AG04450 (cell line): Measurements from ENCODE around the gene HOXA13. TPM values are rescaled to one million over a fixed set of nuclear protein-coding genes. Genes with fewer than 3 reads are reported as not detected.

Experiments
- CTCF ChIA-PET: fragments of 300-600, 350-600 bp; formaldehyde crosslinking; extraction: SDS; loops from one replicate; lab custom pipeline; 2022; ENCODE audit warnings: antibody characterized with exemption, inconsistent platforms; lab: Charles Lee
- POLR2A ChIA-PET: fragments of 350-600 bp; formaldehyde crosslinking; extraction: SDS; loops from one replicate; lab custom pipeline; 2021; ENCODE audit warnings: antibody characterized with exemption, inconsistent platforms; lab: Yijun Ruan, JAX
- DNase-seq: peaks from one replicate; pipeline ENCODE4 v3.0.0-alpha.2; 2011; ENCODE audit warnings: low read depth, low spot score
- H3K27ac ChIP-seq: one replicate; pipeline ENCODE4 v1.5.1; 2012; ENCODE audit warnings: low read depth, low read length, control low read depth
- H3K27me3 ChIP-seq: one replicate; pipeline ENCODE4 v1.6.0; 2012; ENCODE audit warnings: low read length; ENCODE audit not compliant: control insufficient read depth, insufficient read depth
- H3K4me3 ChIP-seq: 2 replicates; pipeline ENCODE4 v1.5.1; 2011; ENCODE audit warnings: mild to moderate bottlenecking, low read depth, low read length, control low read depth
- H3K9me3 ChIP-seq: 2 replicates; pipeline ENCODE4 v1.5.1; 2012; ENCODE audit warnings: low read length; ENCODE audit not compliant: control insufficient read depth, insufficient read depth
- polyA plus RNA-seq: library from polyadenylated mRNA; depleted of rRNA; stranded (reverse); fragments of >200 nt; gene quantifications from 2 replicates; pipeline ENCODE4 v1.2.3, GENCODE V29; 2011
- TF ChIP-seq, protein P1 (sequence below): IDR thresholded peaks from 2 replicates; pipeline ENCODE4 v1.5.1; 2011; ENCODE audit warnings: low read depth, low read length, control low read depth, inconsistent platforms

The HOXA13 gene
- polyA plus RNA-seq, 1 experiment: not detected

DNA sequence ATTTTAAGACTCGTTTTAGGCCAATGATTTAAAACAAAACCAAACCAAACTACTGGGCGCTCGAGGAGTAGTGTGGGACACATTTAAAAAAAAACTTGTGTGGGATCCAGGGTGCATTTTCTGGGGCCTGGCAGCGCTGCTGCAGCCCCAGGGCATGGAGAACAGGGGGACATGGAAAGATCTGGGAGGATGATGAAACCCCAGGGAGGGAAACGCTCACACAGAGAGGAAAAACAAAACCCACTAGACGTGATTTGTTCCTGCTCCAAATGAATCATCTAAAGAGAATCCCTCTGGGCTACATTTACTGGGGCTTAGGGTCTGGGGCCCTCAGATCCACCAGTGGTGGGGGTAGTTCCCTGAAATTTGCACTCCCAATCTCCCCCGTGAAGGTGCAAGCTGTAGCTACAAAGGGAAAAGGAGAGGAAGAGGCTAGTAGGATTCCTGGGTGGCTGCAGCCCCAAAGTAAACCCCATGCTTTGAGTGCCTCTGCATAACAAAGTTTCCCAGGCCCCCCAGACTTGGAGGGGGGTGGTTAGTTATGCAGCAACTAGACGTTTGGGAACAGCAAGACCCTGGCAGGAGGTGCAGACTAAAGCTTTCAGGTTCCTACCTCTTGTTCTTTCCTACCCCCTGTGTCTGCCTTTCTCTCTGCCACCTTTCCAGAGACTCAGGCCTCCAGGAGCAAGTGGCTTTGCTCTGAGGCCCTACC is 14.5 kb upstream of the HOXA13 start:
- POLR2A ChIA-PET: no interaction called here
- DNase-seq: no peak
- TF ChIP-seq, protein P1, sequence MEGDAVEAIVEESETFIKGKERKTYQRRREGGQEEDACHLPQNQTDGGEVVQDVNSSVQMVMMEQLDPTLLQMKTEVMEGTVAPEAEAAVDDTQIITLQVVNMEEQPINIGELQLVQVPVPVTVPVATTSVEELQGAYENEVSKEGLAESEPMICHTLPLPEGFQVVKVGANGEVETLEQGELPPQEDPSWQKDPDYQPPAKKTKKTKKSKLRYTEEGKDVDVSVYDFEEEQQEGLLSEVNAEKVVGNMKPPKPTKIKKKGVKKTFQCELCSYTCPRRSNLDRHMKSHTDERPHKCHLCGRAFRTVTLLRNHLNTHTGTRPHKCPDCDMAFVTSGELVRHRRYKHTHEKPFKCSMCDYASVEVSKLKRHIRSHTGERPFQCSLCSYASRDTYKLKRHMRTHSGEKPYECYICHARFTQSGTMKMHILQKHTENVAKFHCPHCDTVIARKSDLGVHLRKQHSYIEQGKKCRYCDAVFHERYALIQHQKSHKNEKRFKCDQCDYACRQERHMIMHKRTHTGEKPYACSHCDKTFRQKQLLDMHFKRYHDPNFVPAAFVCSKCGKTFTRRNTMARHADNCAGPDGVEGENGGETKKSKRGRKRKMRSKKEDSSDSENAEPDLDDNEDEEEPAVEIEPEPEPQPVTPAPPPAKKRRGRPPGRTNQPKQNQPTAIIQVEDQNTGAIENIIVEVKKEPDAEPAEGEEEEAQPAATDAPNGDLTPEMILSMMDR: no peak
- peaks cover 87% of the 10 kb centered on the region for H3K27me3 ChIP-seq
- no peak overlapping the region for H3K27ac ChIP-seq
- CTCF ChIA-PET: interaction anchor here (0.6 kb wide), 1 partner anchor 34 kb away, joined by 3 read pairs; no protein-coding TSS in a partner anchor
- H3K9me3 ChIP-seq: peaks cover 9% of the 10 kb centered on the region; the same call in 1 of the 2 replicates
- no peak overlapping the region for H3K4me3 ChIP-seq

DNA sequence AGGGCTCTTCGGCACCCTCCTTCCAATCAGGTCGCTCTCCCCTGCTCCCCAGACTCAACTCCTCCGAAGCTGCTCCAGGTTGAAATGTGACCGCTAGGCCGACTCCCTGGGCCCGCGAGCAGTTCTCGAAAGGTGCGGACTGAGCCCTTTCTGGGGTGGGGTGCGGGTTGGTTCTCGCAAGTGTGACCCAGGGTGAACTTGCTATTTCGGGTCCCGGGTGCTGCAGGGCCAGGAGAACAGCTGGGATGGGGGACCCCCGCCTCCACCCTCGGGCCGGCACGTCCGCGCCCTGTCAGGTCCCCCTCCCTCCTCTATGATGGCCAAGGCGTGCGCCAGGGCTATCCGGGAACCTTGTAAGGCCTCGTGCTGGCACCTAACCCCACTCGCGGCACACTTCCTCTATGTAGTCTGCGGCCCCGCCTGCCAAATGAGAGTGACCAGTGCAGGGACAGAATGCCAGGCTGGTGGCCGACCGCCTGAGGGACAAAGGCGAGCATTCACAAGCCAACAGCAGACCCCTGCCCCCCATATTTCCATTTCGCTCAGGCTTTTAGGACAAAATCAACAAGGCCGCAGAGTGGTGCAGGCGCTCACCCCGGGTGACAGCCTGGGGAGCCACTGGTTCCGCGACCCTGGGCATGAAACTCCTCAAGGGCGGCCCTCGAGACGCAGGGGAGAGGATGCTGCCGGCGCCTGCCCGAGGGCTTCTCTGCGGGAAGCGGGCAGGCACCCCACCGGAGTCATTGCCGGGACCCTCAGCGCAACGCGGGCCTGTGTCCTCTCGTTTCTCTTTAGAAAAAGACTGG is 13.7 kb upstream of the HOXA13 start:
- no peak for DNase-seq
- H3K27ac ChIP-seq: no peak overlapping the region
- CTCF ChIA-PET: interaction anchor here (0.6 kb wide), 1 partner anchor 34 kb away, joined by 3 read pairs; no protein-coding TSS in a partner anchor
- peaks cover 89% of the 10 kb centered on the region for H3K27me3 ChIP-seq
- H3K4me3 ChIP-seq: no peak overlapping the region
- TF ChIP-seq, protein P1: no peak
- POLR2A ChIA-PET: no interaction called here
- peaks cover 9% of the 10 kb centered on the region; the same call in 1 of the 2 replicates for H3K9me3 ChIP-seq

DNA sequence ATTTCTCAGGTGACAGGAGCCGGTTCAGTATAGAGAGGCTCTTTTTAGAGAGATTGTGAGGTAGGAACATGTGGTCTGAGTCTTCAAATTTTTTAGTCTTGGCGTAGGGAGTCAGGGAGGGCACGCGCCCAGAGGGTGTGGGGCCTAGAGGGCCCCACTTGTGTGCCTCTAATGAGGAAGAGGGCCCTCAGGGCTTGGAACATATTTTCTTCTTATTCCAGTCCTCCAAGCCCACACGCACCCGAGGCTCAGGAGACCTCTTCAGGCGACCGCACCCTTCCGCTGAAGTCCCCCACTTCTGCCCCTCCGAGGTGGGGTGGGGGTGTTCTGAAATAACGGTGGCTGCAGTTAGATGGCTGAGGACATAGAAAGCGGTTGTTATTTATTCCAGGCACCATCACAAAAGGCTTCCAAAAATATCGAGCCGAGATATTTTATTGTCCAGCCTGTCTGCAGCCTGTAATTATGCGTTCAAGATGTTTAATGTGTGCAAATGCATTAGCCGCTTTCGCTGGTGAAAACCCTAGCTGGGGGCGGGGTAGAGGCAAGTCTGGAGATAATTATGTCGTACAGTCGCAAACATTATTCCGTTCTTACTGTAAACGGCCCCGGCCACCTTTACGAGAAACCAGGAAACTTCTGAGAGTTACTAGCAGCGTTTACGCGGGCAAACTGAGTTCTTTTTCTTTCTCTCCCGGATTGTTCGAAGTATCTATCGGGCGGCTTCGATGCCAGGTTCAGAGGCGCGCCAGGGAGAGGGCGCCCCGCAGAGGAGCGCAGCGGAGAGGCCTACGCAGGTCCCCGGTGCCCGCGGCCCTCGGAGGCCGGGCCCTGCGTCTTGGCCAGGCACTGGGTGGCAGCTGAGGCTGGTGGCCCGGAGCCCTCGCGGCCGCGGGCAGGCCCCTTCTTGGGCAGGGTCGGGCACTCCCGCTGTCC is 12.9 kb upstream of the HOXA13 start:
- POLR2A ChIA-PET: no interaction called here
- no peak overlapping the region for H3K27ac ChIP-seq
- TF ChIP-seq, protein P1: no peak

DNA sequence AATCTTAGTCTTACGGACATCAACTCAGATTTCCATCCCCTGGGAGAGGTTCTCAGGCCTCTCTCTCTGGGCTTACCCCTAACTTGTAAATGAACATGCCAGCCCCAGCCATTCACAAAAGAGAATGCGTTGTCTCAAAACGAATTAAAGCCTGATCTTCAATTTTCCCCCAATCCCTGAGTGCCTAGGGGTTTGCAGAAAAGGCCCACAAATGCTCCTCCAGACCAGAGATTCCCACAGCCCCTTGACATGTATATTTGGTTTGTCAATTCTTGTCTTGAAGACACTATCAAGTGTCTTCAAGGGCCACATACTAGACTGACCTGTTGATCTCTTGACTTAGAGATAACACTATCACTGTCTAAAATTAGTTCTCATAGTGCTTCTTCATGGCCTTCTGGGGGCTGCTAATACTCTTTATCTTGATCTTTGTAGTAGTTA is 11.9 kb upstream of the HOXA13 start:
- Histone ChIP-seq H3K9me3 (peaks cover 9% of the 10 kb centered on the region; the same call in 1 of the 2 replicates), H3K4me3 (no peak overlapping the region), H3K27me3 (peaks cover 95% of the 10 kb centered on the region), H3K27ac (no peak overlapping the region)
- no peak for DNase-seq
- ChIA-PET CTCF (interaction anchor here (1.7 to 2.7 kb wide), 5 partner anchors 11 to 885 kb away, joined by 6 to 32 read pairs (median 16); no protein-coding TSS in a partner anchor), POLR2A (no interaction called here)
- TF ChIP-seq, protein P1: no peak

More for the DNA sequence above, 12.9 kb upstream of the HOXA13 start:
- Histone ChIP-seq H3K9me3 (peaks cover 9% of the 10 kb centered on the region; the same call in 1 of the 2 replicates), H3K27me3 (peaks cover 94% of the 10 kb centered on the region), H3K4me3 (no peak overlapping the region)
- CTCF ChIA-PET: interaction anchor here (1.8 kb wide), 1 partner anchor 884 kb away, joined by 6 read pairs; no protein-coding TSS in a partner anchor
- no peak for DNase-seq
